K562 (cell line): ENCODE data around the gene PSRC1. TPM values are rescaled to one million over a fixed set of nuclear protein-coding genes. Genes with fewer than 3 reads are reported as not detected.

Experiments
- ATAC-seq: fragments of 200-7000 bp; cut with Tn5 transposase; 3 replicates; pipeline ENCODE4 v1.9.1; 2020; ENCODE audit warnings: moderate library complexity
- BruUV-seq: library from RNA; stranded (reverse); fragments of 400-500 nt; replicated peaks from 2 replicates; lab custom pipeline; 2021; lab: Mats Ljungman, UMichigan
- CTCF ChIA-PET: fragments of 300-600 bp; formaldehyde crosslinking; extraction: SDS; loops from one replicate; lab custom pipeline; 2021; ENCODE audit warnings: low intra/inter-chr PET ratio; lab: Yijun Ruan, JAX
- POLR2A ChIA-PET: fragments of 300-600, 350-650 bp; sonication (Branson Sonifier 250); formaldehyde crosslinking; extraction: SDS; loops from one replicate; lab custom pipeline; 2021; ENCODE audit warnings: antibody characterized with exemption, inconsistent platforms; lab: Yijun Ruan, JAX
- DNase-seq, 4 experiments: peaks; one replicate each; pipeline versions ENCODE4 v3.0.0 to v3.0.0-alpha.2; 2011 to 2018; ENCODE audit warnings: low spot score in 3 of 4, mixed read lengths in 3 of 4; ENCODE audit errors: extremely low read depth in 1 of 4
- FAIRE-seq: peaks from 2 replicates; lab custom pipeline; 2011; peaks lifted over from hg19 to GRCh38; lab: Jason Lieb, UNC
- H2AFZ ChIP-seq: 2 replicates; pipeline ENCODE4 v1.6.0; 2011; ENCODE audit warnings: low read depth, low read length, control low read depth, inconsistent platforms
- H3K27ac ChIP-seq: fragments of 200-600 bp; 3 replicates; pipeline ENCODE4 v1.8.0; 2011; ENCODE audit warnings: low read depth, mild to moderate bottlenecking, control low read depth, inconsistent platforms, low read length, moderate library complexity, mixed read lengths; ENCODE audit errors: extremely low read depth
- H3K27me3 ChIP-seq, 2 experiments: fragments of 300-600 bp in 1 of 2; 2 replicates in 1 of 2; 3 replicates in 1 of 2; pipeline versions ENCODE4 v1.6.0 to v1.8.0; 2011; ENCODE audit warnings: inconsistent platforms in 2 of 2, low read length in 2 of 2, mild to moderate bottlenecking in 1 of 2, mixed read lengths in 1 of 2, moderate library complexity in 1 of 2; ENCODE audit not compliant: control insufficient read depth in 2 of 2, insufficient read depth in 2 of 2
- H3K36me3 ChIP-seq: fragments of 300-600 bp; 3 replicates; pipeline ENCODE4 v1.8.0; 2011; ENCODE audit warnings: mild to moderate bottlenecking, low read length, inconsistent platforms; ENCODE audit not compliant: control insufficient read depth, insufficient read depth
- H3K4me1 ChIP-seq, 2 experiments: fragments of 200-600 bp in 1 of 2; replicated peaks in 1 of 2; 2 replicates in 1 of 2; 3 replicates in 1 of 2; pipeline versions ENCODE4 v1.5.1 to v1.8.0; 2011; ENCODE audit warnings: inconsistent platforms in 2 of 2, low read length in 2 of 2, mild to moderate bottlenecking in 1 of 2, mixed read lengths in 1 of 2, moderate library complexity in 1 of 2; ENCODE audit not compliant: control insufficient read depth in 2 of 2, insufficient read depth in 2 of 2
- H3K4me2 ChIP-seq: 2 replicates; pipeline ENCODE4 v1.6.1; 2011; ENCODE audit warnings: low read length, control low read depth, inconsistent platforms, mixed read lengths; ENCODE audit not compliant: insufficient read depth
- H3K4me3 ChIP-seq: fragments of 200-600 bp; sonication (generic), shearing (Covaris generic); 2 replicates; pipeline ENCODE4 v1.5.1; 2016; ENCODE audit warnings: control low read depth, inconsistent platforms
- H3K79me2 ChIP-seq: fragments of 200-600 bp; 3 replicates; pipeline ENCODE4 v1.8.0; 2011; ENCODE audit warnings: low read length, inconsistent platforms; ENCODE audit not compliant: control insufficient read depth, insufficient read depth
- H3K9ac ChIP-seq, 2 experiments: 2 replicates each; pipeline versions ENCODE4 v1.6.0 to v1.6.1; 2011; ENCODE audit warnings: low read depth in 2 of 2, low read length in 2 of 2, control low read depth in 1 of 2, inconsistent platforms in 1 of 2, mild to moderate bottlenecking in 1 of 2, mixed read lengths in 1 of 2; ENCODE audit not compliant: insufficient read depth in 1 of 2
- H3K9me1 ChIP-seq: one replicate; pipeline ENCODE4 v1.6.0; 2011; ENCODE audit warnings: inconsistent platforms, mild to moderate bottlenecking, low read length, moderate library complexity; ENCODE audit not compliant: control insufficient read depth, insufficient read depth
- H3K9me3 ChIP-seq: replicated peaks from 2 replicates; pipeline ENCODE4 v1.5.1; 2011; ENCODE audit warnings: low read depth, low read length, inconsistent platforms; ENCODE audit not compliant: control insufficient read depth, insufficient read depth
- H4K20me1 ChIP-seq: replicated peaks from 2 replicates; pipeline ENCODE4 v1.6.1; 2011; ENCODE audit warnings: low read length, inconsistent platforms, mixed read lengths; ENCODE audit not compliant: control insufficient read depth, insufficient read depth
- CHD4 ChIP-seq: fragments of 200-600 bp; sonication (generic); IDR thresholded peaks from 3 replicates; pipeline ENCODE4 v1.6.1; 2012; ENCODE audit warnings: low read depth, mild to moderate bottlenecking, mixed read lengths, low read length, inconsistent platforms; ENCODE audit not compliant: insufficient read depth, insufficient replicate concordance, poor library complexity, severe bottlenecking
- NELFE ChIP-seq: IDR thresholded peaks from 2 replicates; pipeline ENCODE4 v1.6.1; 2011; ENCODE audit warnings: mild to moderate bottlenecking; ENCODE audit not compliant: insufficient read depth, insufficient read length
- NFE2L1 ChIP-seq: fragments of 450-650 bp; IDR thresholded peaks from 2 replicates; pipeline ENCODE4 v1.6.1; 2016; ENCODE audit warnings: missing genetic modification characterization, low read depth, mild to moderate bottlenecking, missing compliant biosample characterization, moderate library complexity, borderline replicate concordance
- PCBP1 ChIP-seq: fragments of 200-400 bp; formaldehyde crosslinking; IDR thresholded peaks from 2 replicates; pipeline ENCODE4 v1.6.1; 2018; ENCODE audit warnings: mild to moderate bottlenecking, low read depth, low read length; ENCODE audit not compliant: poor library complexity, severe bottlenecking
- POLR2A ChIP-seq: fragments of 450-650 bp; conservative IDR thresholded peaks from 2 replicates; pipeline ENCODE4 v1.6.1; 2016
- SIRT6 ChIP-seq: IDR thresholded peaks from one replicate; pipeline ENCODE4 v1.6.1; 2012; ENCODE audit warnings: low read depth, mild to moderate bottlenecking, control low read depth, inconsistent platforms, low read length, moderate library complexity
- SMAD4 ChIP-seq: fragments of 250-450 bp; sonication (Bioruptor Pico); conservative IDR thresholded peaks from 2 replicates; pipeline ENCODE4 v1.8.0; 2021; ENCODE audit warnings: inconsistent platforms, mild to moderate bottlenecking, moderate library complexity
- SOX6 ChIP-seq: fragments of 450-650 bp; IDR thresholded peaks from 2 replicates; pipeline ENCODE4 v1.6.1; 2014; ENCODE audit warnings: mild to moderate bottlenecking
- TAF7 ChIP-seq: fragments of 450-650 bp; IDR thresholded peaks from 2 replicates; pipeline ENCODE4 v1.6.1; 2016; ENCODE audit warnings: missing genetic modification characterization, missing compliant biosample characterization
- ZNF274 ChIP-seq: IDR thresholded peaks from 2 replicates; pipeline ENCODE4 v1.6.1; 2011; ENCODE audit warnings: low read depth, mild to moderate bottlenecking, low read length, moderate library complexity, borderline replicate concordance
- ZNF444 ChIP-seq: fragments of 250-450 bp; sonication (Bioruptor Pico); IDR thresholded peaks from 2 replicates; pipeline ENCODE4 v1.4.0; 2020; ENCODE audit warnings: mild to moderate bottlenecking, moderate library complexity
- ZNF668 ChIP-seq: fragments of 250-450 bp; sonication (Bioruptor Pico); IDR thresholded peaks from 2 replicates; pipeline ENCODE4 v1.8.0; 2022; ENCODE audit warnings: mild to moderate bottlenecking, inconsistent platforms
- WGBS: fragments of 100-300 bp; shearing (Covaris generic); methylation state at CpG from one replicate; pipeline ENCODE4 v1.1.6; 2016; ENCODE audit warnings: low coverage, mixed read lengths; ENCODE audit not compliant: insufficient coverage; ENCODE audit errors: missing lambda C conversion rate; 5-methylcytosine and 5-hydroxymethylcytosine counted together
- in situ Hi-C: fragments of 300-500 bp; cut with MboI; formaldehyde crosslinking; loops from 4 replicates; pipeline ENCODE4 v1.15.0; 2018; ENCODE audit warnings: inconsistent platforms, mixed read lengths
- intact Hi-C: fragments of 100-400 bp; cut with micrococcal nuclease; formaldehyde crosslinking; loops from 2 replicates; pipeline ENCODE4 v1.14.2; 2022
- polyA plus RNA-seq, 8 experiments: library from polyadenylated mRNA; depleted of rRNA in 4 of 8; stranded (reverse) in 5 of 8; unstranded in 3 of 8; fragments of >200 nt; fragmentation: Nextera tagmentation in 2 of 8; fragmentation: Illumina TruSeq in 1 of 8; extraction: Ambion mirVana in 2 of 8; extraction: Trizol in 1 of 8; gene quantifications; 2 replicates each; pipeline versions ENCODE4 v1.2.1 to v1.2.3, GENCODE V29; 2011 to 2014; ENCODE audit warnings: inconsistent platforms in 1 of 8, missing spikeins in 1 of 8
- total RNA-seq, 7 experiments: library from RNA; depleted of rRNA in 6 of 7; stranded (reverse); fragments of >200 nt in 6 of 7; fragmentation: Illumina TruSeq in 2 of 7; extraction: Trizol in 2 of 7; gene quantifications; 2 replicates each; pipeline versions ENCODE4 v1.2.1 to v1.2.3, GENCODE V29; 2011 to 2021; ENCODE audit warnings: low replicate concordance in 1 of 7
- TF ChIP-seq, protein P1 (sequence below): sonication (generic); formaldehyde crosslinking; IDR thresholded peaks from 2 replicates; pipeline ENCODE4 v1.8.1; 2022; ENCODE audit warnings: missing genetic modification reagents
- TF ChIP-seq, protein P2 (sequence below): sonication (generic); formaldehyde crosslinking; IDR thresholded peaks from 2 replicates; pipeline ENCODE4 v1.8.1; 2023; ENCODE audit warnings: mild to moderate bottlenecking, missing genetic modification reagents
- TF ChIP-seq, protein P3 (sequence below): sonication (generic); formaldehyde crosslinking; IDR thresholded peaks from 2 replicates; pipeline ENCODE4 v1.8.0; 2022; ENCODE audit warnings: mild to moderate bottlenecking, missing genetic modification reagents

Gene PSRC1
- total and polyA plus RNA-seq, 9 of the 15 experiments (the other 6 are each of a cell fraction or from before 2014, with no cell fraction given), result 6.5 to 65.2 (median 39.3) TPM

DNA sequence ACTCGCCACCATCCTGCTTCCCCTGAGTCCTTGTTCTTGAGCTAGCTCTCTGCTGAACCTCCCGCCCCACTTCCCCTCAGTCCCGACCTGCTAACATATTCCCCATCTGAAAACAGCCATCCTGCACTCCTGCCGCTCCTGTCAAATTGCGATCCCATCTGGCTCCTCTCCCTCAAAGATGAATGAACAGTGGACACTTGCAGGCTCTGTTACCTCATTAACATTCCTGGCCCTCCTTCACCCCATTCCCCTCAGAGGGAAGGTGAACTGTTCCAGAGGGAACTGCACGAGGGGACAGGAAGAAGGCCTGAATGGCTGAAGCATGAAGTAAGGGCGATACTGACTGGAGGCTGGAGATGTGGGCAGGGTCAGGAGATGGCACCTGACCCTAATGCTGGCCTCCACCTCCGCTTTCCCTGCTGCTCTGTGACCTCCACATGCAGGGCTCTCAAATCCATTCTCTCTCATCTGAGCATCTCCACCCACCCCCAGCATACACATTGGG, 41.1 kb downstream of the PSRC1 start:
- Histone ChIP-seq H3K27ac (no peak overlapping the region), H3K79me2 (no peaks in the 10 kb centered on the region), H3K36me3 (peaks cover 25% of the 10 kb centered on the region), H3K4me1 (peaks cover 15 to 33% of the 10 kb centered on the region in 2 experiments; a peak in 4 of 5 replicates), H3K9me1 (no peaks in the 10 kb centered on the region), H3K4me2 (peak overlapping the region; percentile 19; the same call in 1 of the 2 replicates), H3K9me3 (no peaks in the 10 kb centered on the region), H3K9ac (peak overlapping the region in 1 of 2 experiments; percentile 79; a peak in 1 of 4 replicates), H4K20me1 (peaks cover 8% of the 10 kb centered on the region), H3K27me3 (no peaks in the 10 kb centered on the region), H3K4me3 (no peak overlapping the region), H2AFZ (no peak overlapping the region)
- in situ Hi-C loops, result no loop called here
- ChIA-PET POLR2A (interaction anchor here (0.7 to 4.9 kb wide), 5 partner anchors 8 to 285 kb away, joined by 3 to 36 read pairs (median 7); partner anchors contain the start of gene CELSR2), CTCF (interaction anchor here (0.7 kb wide), 1 partner anchor 37 kb away, joined by 4 read pairs; no protein-coding TSS in a partner anchor)
- no TSS peak for BruUV-seq
- peak; percentile 54 for FAIRE-seq
- WGBS, result 14% methylated on average over 8 of the region's 8 CpGs
- intact Hi-C loops, result loop anchor here (1.0 kb wide), 1 partner anchor 7 kb away; the partner anchor contains the start of gene CELSR2
- no peak for ATAC-seq
- DNase-seq, result no peak
- TF ChIP-seq SOX6, result no peak
- TF ChIP-seq, protein P1, sequence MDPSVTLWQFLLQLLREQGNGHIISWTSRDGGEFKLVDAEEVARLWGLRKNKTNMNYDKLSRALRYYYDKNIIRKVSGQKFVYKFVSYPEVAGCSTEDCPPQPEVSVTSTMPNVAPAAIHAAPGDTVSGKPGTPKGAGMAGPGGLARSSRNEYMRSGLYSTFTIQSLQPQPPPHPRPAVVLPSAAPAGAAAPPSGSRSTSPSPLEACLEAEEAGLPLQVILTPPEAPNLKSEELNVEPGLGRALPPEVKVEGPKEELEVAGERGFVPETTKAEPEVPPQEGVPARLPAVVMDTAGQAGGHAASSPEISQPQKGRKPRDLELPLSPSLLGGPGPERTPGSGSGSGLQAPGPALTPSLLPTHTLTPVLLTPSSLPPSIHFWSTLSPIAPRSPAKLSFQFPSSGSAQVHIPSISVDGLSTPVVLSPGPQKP (CRISPR knock-in tag), result no peak
- no peak for TF ChIP-seq PCBP1
- 0 out of 2 replicates have a peak, but pooled peaks have one; percentile 19 for TF ChIP-seq POLR2A
- no peak for TF ChIP-seq TAF7 (tag)
- TF ChIP-seq ZNF668 (CRISPR knock-in tag), result no peak
- no peak for TF ChIP-seq SIRT6
- TF ChIP-seq, protein P2, sequence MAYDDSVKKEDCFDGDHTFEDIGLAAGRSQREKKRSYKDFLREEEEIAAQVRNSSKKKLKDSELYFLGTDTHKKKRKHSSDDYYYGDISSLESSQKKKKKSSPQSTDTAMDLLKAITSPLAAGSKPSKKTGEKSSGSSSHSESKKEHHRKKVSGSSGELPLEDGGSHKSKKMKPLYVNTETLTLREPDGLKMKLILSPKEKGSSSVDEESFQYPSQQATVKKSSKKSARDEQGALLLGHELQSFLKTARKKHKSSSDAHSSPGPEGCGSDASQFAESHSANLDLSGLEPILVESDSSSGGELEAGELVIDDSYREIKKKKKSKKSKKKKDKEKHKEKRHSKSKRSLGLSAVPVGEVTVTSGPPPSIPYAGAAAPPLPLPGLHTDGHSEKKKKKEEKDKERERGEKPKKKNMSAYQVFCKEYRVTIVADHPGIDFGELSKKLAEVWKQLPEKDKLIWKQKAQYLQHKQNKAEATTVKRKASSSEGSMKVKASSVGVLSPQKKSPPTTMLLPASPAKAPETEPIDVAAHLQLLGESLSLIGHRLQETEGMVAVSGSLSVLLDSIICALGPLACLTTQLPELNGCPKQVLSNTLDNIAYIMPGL (CRISPR knock-in tag), result 0 out of 2 replicates have a peak, but pooled peaks have one; percentile 56
- TF ChIP-seq, protein P3, sequence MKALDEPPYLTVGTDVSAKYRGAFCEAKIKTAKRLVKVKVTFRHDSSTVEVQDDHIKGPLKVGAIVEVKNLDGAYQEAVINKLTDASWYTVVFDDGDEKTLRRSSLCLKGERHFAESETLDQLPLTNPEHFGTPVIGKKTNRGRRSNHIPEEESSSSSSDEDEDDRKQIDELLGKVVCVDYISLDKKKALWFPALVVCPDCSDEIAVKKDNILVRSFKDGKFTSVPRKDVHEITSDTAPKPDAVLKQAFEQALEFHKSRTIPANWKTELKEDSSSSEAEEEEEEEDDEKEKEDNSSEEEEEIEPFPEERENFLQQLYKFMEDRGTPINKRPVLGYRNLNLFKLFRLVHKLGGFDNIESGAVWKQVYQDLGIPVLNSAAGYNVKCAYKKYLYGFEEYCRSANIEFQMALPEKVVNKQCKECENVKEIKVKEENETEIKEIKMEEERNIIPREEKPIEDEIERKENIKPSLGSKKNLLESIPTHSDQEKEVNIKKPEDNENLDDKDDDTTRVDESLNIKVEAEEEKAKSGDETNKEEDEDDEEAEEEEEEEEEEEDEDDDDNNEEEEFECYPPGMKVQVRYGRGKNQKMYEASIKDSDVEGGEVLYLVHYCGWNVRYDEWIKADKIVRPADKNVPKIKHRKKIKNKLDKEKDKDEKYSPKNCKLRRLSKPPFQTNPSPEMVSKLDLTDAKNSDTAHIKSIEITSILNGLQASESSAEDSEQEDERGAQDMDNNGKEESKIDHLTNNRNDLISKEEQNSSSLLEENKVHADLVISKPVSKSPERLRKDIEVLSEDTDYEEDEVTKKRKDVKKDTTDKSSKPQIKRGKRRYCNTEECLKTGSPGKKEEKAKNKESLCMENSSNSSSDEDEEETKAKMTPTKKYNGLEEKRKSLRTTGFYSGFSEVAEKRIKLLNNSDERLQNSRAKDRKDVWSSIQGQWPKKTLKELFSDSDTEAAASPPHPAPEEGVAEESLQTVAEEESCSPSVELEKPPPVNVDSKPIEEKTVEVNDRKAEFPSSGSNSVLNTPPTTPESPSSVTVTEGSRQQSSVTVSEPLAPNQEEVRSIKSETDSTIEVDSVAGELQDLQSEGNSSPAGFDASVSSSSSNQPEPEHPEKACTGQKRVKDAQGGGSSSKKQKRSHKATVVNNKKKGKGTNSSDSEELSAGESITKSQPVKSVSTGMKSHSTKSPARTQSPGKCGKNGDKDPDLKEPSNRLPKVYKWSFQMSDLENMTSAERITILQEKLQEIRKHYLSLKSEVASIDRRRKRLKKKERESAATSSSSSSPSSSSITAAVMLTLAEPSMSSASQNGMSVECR, result peak; percentile 29; the same call in 1 of the 2 replicates
- TF ChIP-seq ZNF274, result no peak
- no peak for TF ChIP-seq SMAD4 (CRISPR knock-in tag)
- no peak for TF ChIP-seq NFE2L1 (tag)
- no peak for TF ChIP-seq ZNF444 (CRISPR knock-in tag)
- no peak for TF ChIP-seq NELFE
- TF ChIP-seq CHD4, result no peak
